ENCODE results near the gene OSBPL10.

DNA sequence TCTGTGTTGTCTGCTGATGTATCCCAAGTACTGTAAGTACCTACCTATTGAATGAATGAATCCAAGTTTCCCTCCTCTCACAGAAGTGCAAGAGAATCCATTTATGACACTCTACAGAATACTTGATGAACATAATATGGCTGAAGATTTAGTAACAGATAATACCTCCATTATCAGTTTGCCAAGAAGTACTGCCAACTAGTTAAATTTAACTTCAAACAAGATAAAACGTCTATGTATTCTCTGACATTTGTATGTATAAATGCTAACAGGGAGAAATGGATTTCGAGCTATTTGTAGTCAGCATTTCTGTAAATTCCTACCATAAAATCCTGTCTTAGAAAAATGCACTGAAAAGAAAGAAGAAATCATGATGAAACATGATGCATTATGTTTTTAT, 230.7 kb downstream of the OSBPL10 start:
- no peak for TF ChIP-seq POLR2AphosphoS5 (IDR thresholded peaks at IDR 0.05)
- TF ChIP-seq, protein P1, sequence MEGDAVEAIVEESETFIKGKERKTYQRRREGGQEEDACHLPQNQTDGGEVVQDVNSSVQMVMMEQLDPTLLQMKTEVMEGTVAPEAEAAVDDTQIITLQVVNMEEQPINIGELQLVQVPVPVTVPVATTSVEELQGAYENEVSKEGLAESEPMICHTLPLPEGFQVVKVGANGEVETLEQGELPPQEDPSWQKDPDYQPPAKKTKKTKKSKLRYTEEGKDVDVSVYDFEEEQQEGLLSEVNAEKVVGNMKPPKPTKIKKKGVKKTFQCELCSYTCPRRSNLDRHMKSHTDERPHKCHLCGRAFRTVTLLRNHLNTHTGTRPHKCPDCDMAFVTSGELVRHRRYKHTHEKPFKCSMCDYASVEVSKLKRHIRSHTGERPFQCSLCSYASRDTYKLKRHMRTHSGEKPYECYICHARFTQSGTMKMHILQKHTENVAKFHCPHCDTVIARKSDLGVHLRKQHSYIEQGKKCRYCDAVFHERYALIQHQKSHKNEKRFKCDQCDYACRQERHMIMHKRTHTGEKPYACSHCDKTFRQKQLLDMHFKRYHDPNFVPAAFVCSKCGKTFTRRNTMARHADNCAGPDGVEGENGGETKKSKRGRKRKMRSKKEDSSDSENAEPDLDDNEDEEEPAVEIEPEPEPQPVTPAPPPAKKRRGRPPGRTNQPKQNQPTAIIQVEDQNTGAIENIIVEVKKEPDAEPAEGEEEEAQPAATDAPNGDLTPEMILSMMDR (IDR thresholded peaks at IDR 0.05) = no peak
- TF ChIP-seq POLR2A (IDR thresholded peaks at IDR 0.05) = no peak
- TF ChIP-seq EP300 (IDR thresholded peaks at IDR 0.05) = no peak
